ENCODE data around the gene PLCB2.

Gene PLCB2

GRCh38 chr15:40303576-40303975 is 4.2 kb downstream of the PLCB2 start:
- no peak overlapping the region for H3K27ac ChIP-seq (ENCODE audit: low read depth, low read length)
- no peak overlapping the region for H3K9ac ChIP-seq (ENCODE audit: low read length)
- no peaks in the 10 kb centered on the region for H3K27me3 ChIP-seq (ENCODE audit: control insufficient read depth, insufficient read depth, low read length)
- no peak overlapping the region for H3K4me3 ChIP-seq (ENCODE audit: low read length)
- peaks cover 2% of the 10 kb centered on the region for H3K36me3 ChIP-seq (ENCODE audit: control insufficient read depth, insufficient read depth, low read length)
- no peaks in the 10 kb centered on the region for H3K4me1 ChIP-seq (ENCODE audit: control insufficient read depth, insufficient read depth, low read length)

- Histone ChIP-seq H3K4me1 (ENCODE audit: control insufficient read depth, insufficient read depth, low read length) (no peaks in the 10 kb centered on the region), H3K4me3 (ENCODE audit: low read length) (no peak overlapping the region), H3K27ac (ENCODE audit: low read depth, low read length) (no peak overlapping the region), H3K9ac (ENCODE audit: low read length) (no peak overlapping the region), H3K36me3 (ENCODE audit: control insufficient read depth, insufficient read depth, low read length) (peaks cover 5% of the 10 kb centered on the region), H3K27me3 (ENCODE audit: control insufficient read depth, insufficient read depth, low read length) (no peaks in the 10 kb centered on the region)
Observed at GRCh38 chr15:40302981-40303380, 4.8 kb downstream of the PLCB2 start.

GRCh38 chr15:40302288-40302886 is 5.3 kb downstream of the PLCB2 start:
- Histone ChIP-seq H3K4me1 (ENCODE audit: control insufficient read depth, insufficient read depth, low read length) (no peaks in the 10 kb centered on the region), H3K27me3 (ENCODE audit: control insufficient read depth, insufficient read depth, low read length) (no peaks in the 10 kb centered on the region), H3K36me3 (ENCODE audit: control insufficient read depth, insufficient read depth, low read length) (peaks cover 5% of the 10 kb centered on the region), H3K9ac (ENCODE audit: low read length) (no peak overlapping the region), H3K4me3 (ENCODE audit: low read length) (no peak overlapping the region), H3K27ac (ENCODE audit: low read depth, low read length) (no peak overlapping the region)

- no peak overlapping the region for H3K4me3 ChIP-seq (ENCODE audit: low read length)
- H3K27me3 ChIP-seq (ENCODE audit: control insufficient read depth, insufficient read depth, low read length) = no peaks in the 10 kb centered on the region
- peaks cover 5% of the 10 kb centered on the region for H3K36me3 ChIP-seq (ENCODE audit: control insufficient read depth, insufficient read depth, low read length)
- no peak overlapping the region for H3K27ac ChIP-seq (ENCODE audit: low read depth, low read length)
- H3K9ac ChIP-seq (ENCODE audit: low read length) = no peak overlapping the region
- H3K4me1 ChIP-seq (ENCODE audit: control insufficient read depth, insufficient read depth, low read length) = no peaks in the 10 kb centered on the region
Observed at GRCh38 chr15:40301467-40302179, 6.1 kb downstream of the PLCB2 start.

- Histone ChIP-seq H3K9ac (ENCODE audit: low read length) (no peak overlapping the region), H3K27ac (ENCODE audit: low read depth, low read length) (no peak overlapping the region), H3K4me1 (ENCODE audit: control insufficient read depth, insufficient read depth, low read length) (peaks cover 2% of the 10 kb centered on the region), H3K36me3 (ENCODE audit: control insufficient read depth, insufficient read depth, low read length) (peaks cover 5% of the 10 kb centered on the region), H3K4me3 (ENCODE audit: low read length) (no peak overlapping the region), H3K27me3 (ENCODE audit: control insufficient read depth, insufficient read depth, low read length) (no peaks in the 10 kb centered on the region)
Observed at GRCh38 chr15:40300771-40301170, 7.0 kb downstream of the PLCB2 start.

GRCh38 chr15:40300367-40300766 is 7.4 kb downstream of the PLCB2 start:
- Histone ChIP-seq H3K36me3 (ENCODE audit: control insufficient read depth, insufficient read depth, low read length) (peaks cover 5% of the 10 kb centered on the region), H3K27ac (ENCODE audit: low read depth, low read length) (no peak overlapping the region), H3K4me3 (ENCODE audit: low read length) (no peak overlapping the region), H3K4me1 (ENCODE audit: control insufficient read depth, insufficient read depth, low read length) (peaks cover 6% of the 10 kb centered on the region), H3K27me3 (ENCODE audit: control insufficient read depth, insufficient read depth, low read length) (no peaks in the 10 kb centered on the region), H3K9ac (ENCODE audit: low read length) (no peak overlapping the region)

- Histone ChIP-seq H3K4me1 (ENCODE audit: control insufficient read depth, insufficient read depth, low read length) (peaks cover 6% of the 10 kb centered on the region), H3K9ac (ENCODE audit: low read length) (no peak overlapping the region), H3K36me3 (ENCODE audit: control insufficient read depth, insufficient read depth, low read length) (peaks cover 3% of the 10 kb centered on the region), H3K4me3 (ENCODE audit: low read length) (no peak overlapping the region), H3K27me3 (ENCODE audit: control insufficient read depth, insufficient read depth, low read length) (no peaks in the 10 kb centered on the region), H3K27ac (ENCODE audit: low read depth, low read length) (no peak overlapping the region)
Observed at GRCh38 chr15:40298216-40298935, 9.4 kb downstream of the PLCB2 start.

- Histone ChIP-seq H3K27me3 (ENCODE audit: control insufficient read depth, insufficient read depth, low read length) (no peaks in the 10 kb centered on the region), H3K36me3 (ENCODE audit: control insufficient read depth, insufficient read depth, low read length) (peaks cover 3% of the 10 kb centered on the region), H3K9ac (ENCODE audit: low read length) (no peak overlapping the region), H3K4me1 (ENCODE audit: control insufficient read depth, insufficient read depth, low read length) (peaks cover 6% of the 10 kb centered on the region), H3K4me3 (ENCODE audit: low read length) (no peak overlapping the region), H3K27ac (ENCODE audit: low read depth, low read length) (no peak overlapping the region)
Observed at GRCh38 chr15:40297356-40297755, 10.4 kb downstream of the PLCB2 start.

GRCh38 chr15:40296561-40297230 is 11.0 kb downstream of the PLCB2 start:
- Histone ChIP-seq H3K27ac (ENCODE audit: low read depth, low read length) (no peak overlapping the region), H3K4me3 (ENCODE audit: low read length) (no peak overlapping the region), H3K36me3 (ENCODE audit: control insufficient read depth, insufficient read depth, low read length) (peaks cover 3% of the 10 kb centered on the region), H3K4me1 (ENCODE audit: control insufficient read depth, insufficient read depth, low read length) (peaks cover 6% of the 10 kb centered on the region), H3K9ac (ENCODE audit: low read length) (no peak overlapping the region), H3K27me3 (ENCODE audit: control insufficient read depth, insufficient read depth, low read length) (no peaks in the 10 kb centered on the region)

- Histone ChIP-seq H3K4me3 (ENCODE audit: low read length) (no peak overlapping the region), H3K27me3 (ENCODE audit: control insufficient read depth, insufficient read depth, low read length) (no peaks in the 10 kb centered on the region), H3K27ac (ENCODE audit: low read depth, low read length) (no peak overlapping the region), H3K36me3 (ENCODE audit: control insufficient read depth, insufficient read depth, low read length) (peaks cover 3% of the 10 kb centered on the region), H3K4me1 (ENCODE audit: control insufficient read depth, insufficient read depth, low read length) (peaks cover 6% of the 10 kb centered on the region), H3K9ac (ENCODE audit: low read length) (no peak overlapping the region)
Observed at GRCh38 chr15:40295877-40296560, 11.7 kb downstream of the PLCB2 start.

GRCh38 chr15:40295297-40295696 is 12.4 kb downstream of the PLCB2 start:
- peaks cover 3% of the 10 kb centered on the region for H3K36me3 ChIP-seq (ENCODE audit: control insufficient read depth, insufficient read depth, low read length)

More at GRCh38 chr15:40295297-40295696, 12.4 kb downstream of the PLCB2 start:
- Histone ChIP-seq H3K4me1 (ENCODE audit: control insufficient read depth, insufficient read depth, low read length) (peaks cover 6% of the 10 kb centered on the region), H3K4me3 (ENCODE audit: low read length) (no peak overlapping the region), H3K27ac (ENCODE audit: low read depth, low read length) (no peak overlapping the region), H3K9ac (ENCODE audit: low read length) (no peak overlapping the region), H3K27me3 (ENCODE audit: control insufficient read depth, insufficient read depth, low read length) (no peaks in the 10 kb centered on the region)
